HG03175 (cell line): ENCODE results near the gene RPS5.

ENCODE experiments used
- ATAC-seq: cut with Tn5 transposase; IDR thresholded peaks from one replicate; pipeline ENCODE4 v1.9.1; 2021; ENCODE audit warnings: mild to moderate bottlenecking, moderate library complexity; ENCODE audit not compliant: unreplicated experiment

Gene RPS5

DNA sequence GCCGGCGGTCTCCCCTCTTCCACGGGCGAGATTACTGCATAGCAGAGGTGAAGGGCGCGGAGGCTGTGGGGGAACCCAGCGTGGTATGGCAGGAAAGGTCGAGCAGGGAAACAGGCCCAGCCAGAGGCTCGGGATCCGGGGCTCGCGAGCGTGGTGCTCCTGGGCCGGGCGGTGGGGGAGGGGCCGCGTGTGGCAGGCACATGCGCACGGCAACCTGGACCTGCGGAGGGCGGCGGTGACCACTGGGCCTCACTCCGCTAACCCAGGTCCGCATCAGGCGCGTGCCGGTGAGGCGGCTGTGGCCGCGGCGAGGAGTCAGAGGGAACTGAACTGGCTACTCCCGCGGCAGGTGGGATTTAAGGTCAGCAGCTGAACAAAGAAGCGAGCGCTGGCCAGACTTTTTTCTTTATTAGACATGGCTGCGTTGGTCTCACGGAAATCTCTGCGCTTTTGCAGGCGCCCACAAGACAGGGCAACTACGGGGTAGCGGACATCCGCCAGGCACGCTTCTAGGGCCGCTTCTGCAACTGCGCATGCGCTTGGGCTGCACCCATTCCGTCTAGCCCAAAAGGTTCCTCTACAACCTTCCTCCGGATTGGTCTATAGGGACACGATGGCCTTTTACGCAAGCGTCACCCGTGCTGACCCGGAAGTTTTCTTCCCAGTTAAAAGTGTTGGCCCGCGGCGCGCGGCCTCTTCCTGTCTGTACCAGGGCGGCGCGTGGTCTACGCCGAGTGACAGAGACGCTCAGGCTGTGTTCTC lies at the start of gene RPS5:
Gene RPS5, plus strand, starts transcription at position 694 of the 762 bp plus-strand sequence. CDS start 869 bp downstream, outside the sequence.
- peak; percentile 90 for ATAC-seq

DNA sequence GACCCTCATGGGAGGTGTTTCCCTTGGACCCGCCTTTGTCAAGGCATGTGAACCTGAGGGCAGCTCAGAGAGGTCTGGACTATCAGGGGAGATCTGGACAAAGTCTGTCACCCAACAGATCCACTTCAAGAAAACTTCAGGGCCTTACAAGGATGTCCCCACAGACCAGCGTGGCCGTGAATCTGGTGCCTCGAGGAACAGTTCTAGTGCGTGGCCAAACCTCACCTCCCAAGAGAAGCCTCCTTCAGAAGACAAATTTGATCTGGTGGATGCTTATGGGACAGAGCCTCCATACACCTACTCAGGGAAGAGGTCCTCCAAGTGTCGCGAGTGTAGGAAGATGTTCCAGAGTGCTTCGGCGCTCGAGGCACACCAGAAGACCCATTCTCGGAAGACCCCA lies 48.7 kb upstream of the RPS5 start:
- ATAC-seq = no peak

- no peak for ATAC-seq
These were observed 48.1 kb upstream of the RPS5 start for GRCh38 chr19:58338825-58339558.

DNA sequence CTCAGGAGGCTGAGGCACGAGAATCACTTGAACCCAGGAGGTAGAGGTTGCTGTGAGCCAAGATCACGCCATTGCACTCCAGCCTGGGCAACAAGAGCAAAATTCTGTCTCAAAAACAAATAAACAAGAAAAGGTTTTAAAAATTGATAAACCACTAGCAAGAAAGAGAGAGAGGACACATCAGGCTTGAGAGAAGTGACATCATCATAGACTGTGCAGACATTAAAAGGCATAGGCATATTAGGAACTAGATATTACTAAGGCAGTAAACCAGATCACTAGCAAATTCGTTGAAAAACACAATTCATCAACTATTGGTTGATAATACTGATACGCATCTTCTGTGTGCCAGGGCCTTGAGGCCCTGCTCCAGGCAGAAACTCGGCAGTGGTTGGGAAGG lies 41.5 kb upstream of the RPS5 start:
- ATAC-seq = no peak

GRCh38 chr19:58346961-58347929 lies 39.8 kb upstream of the RPS5 start:
- ATAC-seq = peak; percentile 84

DNA sequence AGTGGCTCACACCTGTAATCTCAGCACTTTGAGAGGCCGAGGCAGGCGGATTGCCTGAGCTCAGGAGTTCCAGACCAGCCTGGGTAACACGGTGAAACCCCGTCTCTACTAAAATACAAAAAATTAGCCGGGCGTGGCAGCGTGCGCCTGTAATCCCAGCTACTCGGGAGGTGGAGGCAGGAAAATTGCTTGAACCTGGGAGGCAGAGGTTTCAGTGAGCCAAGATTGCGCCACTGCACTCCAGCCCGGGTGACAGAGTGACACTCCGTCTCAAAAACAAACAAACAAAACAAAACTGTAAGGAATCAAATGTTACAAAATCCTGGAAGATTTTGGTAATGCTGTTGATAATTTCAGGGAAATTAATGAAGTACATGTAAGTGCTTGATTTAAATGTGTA lies 39.0 kb upstream of the RPS5 start:
- ATAC-seq = peak; percentile 3

DNA sequence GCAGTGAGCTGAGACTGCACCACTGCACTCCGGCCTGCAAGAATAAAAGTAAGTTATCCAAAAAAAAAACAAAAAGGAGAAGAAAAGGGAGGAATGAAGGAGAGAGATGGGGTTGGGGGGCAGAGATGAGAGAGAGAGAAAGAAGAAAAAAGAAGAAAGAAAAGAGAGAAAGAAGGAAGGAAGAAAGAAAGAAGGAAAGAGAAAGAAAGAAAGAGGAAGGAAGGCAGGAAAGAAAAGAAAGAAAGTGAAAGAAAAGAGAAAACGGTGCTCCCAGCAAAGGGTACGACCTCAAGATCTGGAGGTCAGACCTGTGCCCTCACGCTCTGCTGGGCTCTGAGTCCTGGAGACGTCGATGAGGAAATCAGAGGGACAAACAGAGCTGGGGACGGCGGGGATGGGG lies 37.5 kb upstream of the RPS5 start:
- no peak for ATAC-seq

- ATAC-seq = no peak
These were observed 36.8 kb upstream of the RPS5 start for GRCh38 chr19:58350001-58350861.

DNA sequence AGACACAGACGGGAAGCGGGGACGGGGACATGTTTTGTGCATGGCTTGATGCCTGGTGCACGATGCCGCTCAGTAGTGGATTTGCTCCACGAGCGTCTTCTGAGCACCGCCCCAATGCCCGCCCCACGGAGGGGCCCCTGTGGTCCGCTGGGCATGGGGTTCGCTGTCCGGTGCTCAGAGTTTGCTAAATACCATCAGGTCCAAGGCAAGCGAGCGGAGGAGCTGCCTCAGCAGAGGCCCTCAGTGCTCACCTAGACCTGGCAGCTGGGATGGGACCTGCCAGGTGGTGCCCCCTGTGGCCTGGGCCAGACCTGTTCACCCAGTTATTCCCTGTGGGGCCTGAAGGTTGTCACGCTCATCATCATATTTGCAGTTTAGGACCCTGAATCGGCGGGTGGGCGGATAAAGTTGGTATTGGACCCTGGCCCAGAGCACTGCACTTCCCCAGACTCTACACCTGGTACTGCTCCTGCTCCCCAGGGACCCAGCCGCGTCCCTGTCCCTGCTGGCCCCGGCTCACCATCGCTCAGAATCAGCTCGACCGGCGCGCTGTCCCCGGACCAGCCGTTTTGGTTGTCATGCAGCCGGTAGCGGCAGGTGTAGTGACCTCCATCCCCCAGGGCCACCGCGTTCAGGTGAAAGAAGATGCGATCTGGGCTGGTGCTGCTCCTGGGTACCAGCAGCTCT lies 36.1 kb upstream of the RPS5 start:
- ATAC-seq = no peak

DNA sequence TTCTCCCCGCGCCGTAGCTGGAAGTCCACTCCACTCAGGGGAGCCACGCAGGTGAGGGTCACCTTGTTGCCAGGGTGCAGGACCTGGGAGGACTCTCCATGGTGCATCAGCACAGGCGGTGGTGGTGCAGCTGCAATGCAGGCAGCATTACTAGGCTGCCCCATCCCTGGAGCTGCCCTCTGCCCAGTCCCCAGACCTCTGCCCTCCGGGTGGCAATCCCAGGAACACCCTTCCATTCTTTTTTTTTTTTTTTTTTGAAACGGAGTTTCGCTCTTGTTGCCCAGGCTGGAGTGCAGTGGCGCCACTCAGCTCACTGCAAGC lies 35.6 kb upstream of the RPS5 start:
- ATAC-seq = no peak

GRCh38 chr19:58351990-58352755 lies 34.9 kb upstream of the RPS5 start:
- ATAC-seq = no peak

DNA sequence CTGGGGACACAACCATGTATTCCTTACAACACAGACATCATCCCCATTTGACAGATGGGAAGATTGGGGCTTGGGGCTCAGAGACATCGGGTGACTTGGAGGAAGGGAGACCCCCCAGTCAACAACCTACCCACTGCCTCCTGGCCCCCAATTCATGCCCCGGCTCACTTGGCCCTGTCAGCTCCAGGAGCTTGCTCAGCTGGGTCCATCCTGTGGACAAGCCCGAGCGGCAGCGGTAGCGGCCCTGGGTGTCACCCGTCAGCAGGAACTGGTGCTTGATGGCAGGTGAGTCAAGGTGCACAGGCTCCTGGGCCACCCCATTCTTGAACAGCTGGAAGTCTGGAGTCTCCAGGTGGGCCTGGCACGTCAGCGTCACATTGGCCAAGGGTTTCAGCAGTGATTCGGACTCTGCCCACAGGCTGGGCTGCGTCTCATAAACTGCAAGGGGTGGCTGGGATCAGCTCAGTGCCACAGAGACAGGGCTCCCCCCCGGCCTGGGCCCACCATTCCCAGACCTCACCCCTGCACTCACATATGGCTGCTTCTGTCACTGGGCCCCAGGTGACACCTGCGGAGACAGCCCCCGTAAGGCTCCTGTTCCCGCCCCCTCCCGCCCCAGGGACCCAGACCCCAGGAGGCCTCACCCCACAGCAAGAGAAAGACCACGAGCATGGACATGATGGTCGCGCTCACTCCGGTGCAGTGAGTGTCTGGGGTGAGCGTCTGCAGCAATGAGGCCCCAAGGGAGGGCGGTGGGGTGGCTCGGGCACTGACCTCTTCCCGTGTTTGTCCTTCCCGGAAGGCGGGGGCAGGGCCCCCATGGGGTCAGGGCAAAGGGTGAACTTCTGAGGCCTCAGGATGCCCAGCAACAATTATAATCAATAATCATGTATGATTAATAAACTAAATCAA lies 34.1 kb upstream of the RPS5 start, which contains the start of gene A1BG:
Gene A1BG, minus strand, starts transcription at position 733 of the 912 bp plus-strand sequence. Its CDS starts 55 bp downstream, at position 678.
- ATAC-seq = no peak

- no peak for ATAC-seq
These were observed 33.2 kb upstream of the RPS5 start for GRCh38 chr19:58353717-58354477.

GRCh38 chr19:58354478-58355030 lies 32.5 kb upstream of the RPS5 start:
- no peak for ATAC-seq

DNA sequence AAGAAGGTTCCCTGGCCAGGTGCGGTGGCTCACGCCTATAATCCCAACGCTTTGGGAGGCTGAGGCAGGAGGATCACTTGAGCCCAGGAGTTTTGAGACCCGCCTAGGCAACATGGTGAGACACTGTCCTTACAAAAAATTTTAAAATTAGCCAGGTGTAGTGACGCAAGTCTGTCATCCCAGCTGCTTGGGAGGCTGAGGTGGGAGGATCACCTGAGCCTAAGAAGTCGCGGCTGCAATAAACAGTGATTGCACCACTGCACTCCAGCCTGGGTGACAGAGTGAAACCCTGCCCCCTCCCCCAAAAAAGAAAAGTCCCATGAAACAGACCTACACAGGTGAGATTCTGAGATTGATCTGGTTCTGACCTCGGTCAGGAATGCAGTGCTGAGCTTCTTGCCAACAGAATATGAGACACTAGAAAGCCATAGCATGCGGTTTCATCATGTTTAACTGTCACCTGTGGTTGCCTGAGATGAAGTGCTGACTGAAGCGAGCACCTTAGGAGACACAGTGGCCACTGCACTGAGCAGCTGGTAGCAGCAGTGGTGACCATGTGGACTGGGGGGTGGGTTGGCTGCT lies 31.8 kb upstream of the RPS5 start:
- ATAC-seq = no peak
